CD4-positive, alpha-beta T cell (primary cell): Measurements from ENCODE around the gene VPS13D. TPM values are rescaled to one million over a fixed set of nuclear protein-coding genes. Genes with fewer than 3 reads are reported as not detected.
A peak's percentile ranks its signal among the peaks of the same experiment; 100 is the strongest.

Experiments
- ATAC-seq: fragments of 200-7000 bp; cut with Tn5 transposase; one replicate; pipeline ENCODE4 v1.10.0; 2022; ENCODE audit warnings: mild to moderate bottlenecking; ENCODE audit not compliant: poor library complexity
- CTCF ChIA-PET: fragments of 350-600 bp; sonication (Branson Sonifier 250); formaldehyde crosslinking; loops from one replicate; lab custom pipeline; 2021; ENCODE audit warnings: antibody characterized with exemption, inconsistent platforms; lab: Charles Lee
- POLR2A ChIA-PET: fragments of 350-600 bp; sonication (Branson Sonifier 250); formaldehyde crosslinking; loops from one replicate; lab custom pipeline; 2021; ENCODE audit warnings: antibody characterized with exemption, inconsistent platforms; lab: Charles Lee
- DNase-seq, 14 experiments: peaks; one replicate each; pipeline ENCODE4 v3.0.0-alpha.2; 2013 to 2020; ENCODE audit warnings: mixed read lengths in 2 of 14
- H3K27ac ChIP-seq, 2 donors: one replicate each; pipeline versions ENCODE4 v1.5.1 to v1.7.0; 2013; ENCODE audit warnings: low read length in 2 of 2, low read depth in 1 of 2, mild to moderate bottlenecking in 1 of 2
- H3K27me3 ChIP-seq, 2 experiments: 1 replicate in 1 of 2; 2 replicates in 1 of 2; pipeline versions ENCODE4 v1.6.1 to v1.7.0; 2013; ENCODE audit warnings: low read length in 2 of 2, control low read depth in 1 of 2, mild to moderate bottlenecking in 1 of 2, moderate library complexity in 1 of 2; ENCODE audit not compliant: insufficient read depth in 2 of 2, control insufficient read depth in 1 of 2
- H3K36me3 ChIP-seq: one replicate; pipeline ENCODE4 v1.6.1; 2013; ENCODE audit warnings: low read length, control low read depth; ENCODE audit not compliant: insufficient read depth
- H3K4me1 ChIP-seq: one replicate; pipeline ENCODE4 v1.6.1; 2013; ENCODE audit warnings: low read length, control low read depth; ENCODE audit not compliant: insufficient read depth
- H3K4me3 ChIP-seq: one replicate; pipeline ENCODE4 v1.5.1; 2013; ENCODE audit warnings: mild to moderate bottlenecking, low read length, moderate library complexity
- H3K9me3 ChIP-seq, 2 experiments: 1 replicate in 1 of 2; 2 replicates in 1 of 2; pipeline versions ENCODE4 v1.6.1 to v1.7.0; 2013; ENCODE audit warnings: low read length in 2 of 2, mild to moderate bottlenecking in 2 of 2, control low read depth in 1 of 2, moderate library complexity in 1 of 2; ENCODE audit not compliant: control insufficient read depth in 1 of 2, insufficient read depth in 1 of 2
- H3K27ac Mint-ChIP-seq: one replicate; pipeline ENCODE4 v1.8.0; 2020; ENCODE audit warnings: mixed read lengths
- H3K27me3 Mint-ChIP-seq: one replicate; pipeline ENCODE4 v1.8.0; 2021; ENCODE audit warnings: mixed read lengths
- H3K36me3 Mint-ChIP-seq: one replicate; pipeline ENCODE4 v1.8.0; 2021; ENCODE audit warnings: low read depth, mixed read lengths
- H3K4me1 Mint-ChIP-seq: one replicate; pipeline ENCODE4 v1.8.0; 2021; ENCODE audit warnings: low read depth, mixed read lengths
- H3K4me3 Mint-ChIP-seq: one replicate; pipeline ENCODE4 v1.8.0; 2020; ENCODE audit warnings: mild to moderate bottlenecking, mixed read lengths
- H3K9me3 Mint-ChIP-seq: one replicate; pipeline ENCODE4 v1.8.0; 2020; ENCODE audit warnings: mixed read lengths
- CTCF ChIP-seq: fragments of 200-600 bp; IDR thresholded peaks from one replicate; pipeline ENCODE4 v1.8.0; 2022; ENCODE audit warnings: antibody characterized with exemption, mild to moderate bottlenecking
- intact Hi-C, 2 experiments: fragments of 100-400 bp; cut with DNase I in 1 of 2; cut with micrococcal nuclease in 1 of 2; formaldehyde crosslinking; loops; one replicate each; pipeline versions ENCODE4 v1.15.1 to v1.9.0; 2023 to 2025; cut with DNase I, micrococcal nuclease
- total RNA-seq, 174 experiments: library from RNA in 2 of 174; stranded (reverse) in 2 of 174; gene quantifications; one replicate each; pipeline ENCODE4 v1.2.3 and lab custom pipeline; 2021 to 2026

VPS13D gene
- total RNA-seq, 2 experiments from 2014 or later: 63.0 to 67.3 TPM

GRCh38 chr1:12465126-12465525 is 235.3 kb downstream of the VPS13D start:
- ChIA-PET CTCF (no interaction called here), POLR2A (no interaction called here)
- H3K27ac ChIP-seq: no peak overlapping the region
- ATAC-seq (no peak), DNase-seq (no peak)
- no peak overlapping the region for H3K4me3 Mint-ChIP-seq
- H3K36me3 ChIP-seq: peaks cover 42% of the 10 kb centered on the region
- H3K36me3 Mint-ChIP-seq: peaks cover 69% of the 10 kb centered on the region
- intact Hi-C loops: no loop called here
- H3K9me3 Mint-ChIP-seq: no peaks in the 10 kb centered on the region
- no peak overlapping the region for H3K4me3 ChIP-seq
- TF ChIP-seq CTCF: no peak
- no peaks in the 10 kb centered on the region for H3K27me3 ChIP-seq
- no peaks in the 10 kb centered on the region for H3K27me3 Mint-ChIP-seq
- peaks cover 22% of the 10 kb centered on the region for H3K4me1 Mint-ChIP-seq
- H3K4me1 ChIP-seq: no peaks in the 10 kb centered on the region
- no peak overlapping the region for H3K27ac Mint-ChIP-seq
- no peaks in the 10 kb centered on the region for H3K9me3 ChIP-seq

- CTCF ChIA-PET: no interaction called here
- POLR2A ChIA-PET: no interaction called here
- DNase-seq (no peak), ATAC-seq (no peak)
- Histone ChIP-seq H3K27me3 (no peaks in the 10 kb centered on the region), H3K27ac (no peak overlapping the region), H3K9me3 (no peaks in the 10 kb centered on the region), H3K4me3 (no peak overlapping the region), H3K36me3 (peaks cover 29% of the 10 kb centered on the region), H3K4me1 (no peaks in the 10 kb centered on the region)
- H3K9me3 Mint-ChIP-seq: no peaks in the 10 kb centered on the region
- H3K27ac Mint-ChIP-seq: no peak overlapping the region
- no peaks in the 10 kb centered on the region for H3K27me3 Mint-ChIP-seq
- intact Hi-C loops: no loop called here
- H3K4me1 Mint-ChIP-seq: peaks cover 35% of the 10 kb centered on the region
- peaks cover 53% of the 10 kb centered on the region for H3K36me3 Mint-ChIP-seq
- H3K4me3 Mint-ChIP-seq: no peak overlapping the region
- no peak for TF ChIP-seq CTCF
These were observed 237.0 kb downstream of the VPS13D start for GRCh38 chr1:12466816-12467215.

- Mint-ChIP-seq H3K4me1 (peaks cover 44% of the 10 kb centered on the region), H3K27ac (peak overlapping the region; percentile 48), H3K27me3 (no peaks in the 10 kb centered on the region), H3K4me3 (no peak overlapping the region), H3K36me3 (peaks cover 44% of the 10 kb centered on the region), H3K9me3 (no peaks in the 10 kb centered on the region)
- ATAC-seq (no peak), DNase-seq (no peak)
- intact Hi-C loops: no loop called here
- POLR2A ChIA-PET: interaction anchor here (1.0 kb wide), 1 partner anchor 9 kb away, joined by 4 read pairs; no protein-coding TSS in a partner anchor
- no peaks in the 10 kb centered on the region for H3K9me3 ChIP-seq
- no peaks in the 10 kb centered on the region for H3K27me3 ChIP-seq
- no peak overlapping the region for H3K4me3 ChIP-seq
- CTCF ChIA-PET: no interaction called here
- peaks cover 23% of the 10 kb centered on the region for H3K36me3 ChIP-seq
- H3K4me1 ChIP-seq: peaks cover 8% of the 10 kb centered on the region
- no peak for TF ChIP-seq CTCF
- no peak overlapping the region for H3K27ac ChIP-seq
These were observed 237.9 kb downstream of the VPS13D start for GRCh38 chr1:12467570-12468286.
